Osteoblast (primary cell): Measurements from ENCODE around the gene PTN. TPM values are rescaled to one million over a fixed set of nuclear protein-coding genes. Genes with fewer than 3 reads are reported as not detected.

Source experiments
- DNase-seq: peaks from one replicate; pipeline ENCODE4 v3.0.0; 2011; ENCODE audit warnings: low spot score, mixed read lengths; ENCODE audit not compliant: insufficient read length; ENCODE audit errors: missing footprints
- H2AFZ ChIP-seq: 2 replicates; pipeline ENCODE4 v1.6.0; 2011; ENCODE audit warnings: mild to moderate bottlenecking, low read length
- H3K27ac ChIP-seq: 2 replicates; pipeline ENCODE4 v1.5.1; 2011; ENCODE audit warnings: mild to moderate bottlenecking, low read depth, low read length, moderate library complexity
- H3K27me3 ChIP-seq: 2 replicates; pipeline ENCODE4 v1.6.0; 2012; ENCODE audit warnings: mild to moderate bottlenecking, control low read depth, inconsistent platforms, low read length, moderate library complexity; ENCODE audit not compliant: insufficient read depth
- H3K36me3 ChIP-seq: 2 replicates; pipeline ENCODE4 v1.5.1; 2011; ENCODE audit warnings: mild to moderate bottlenecking, low read length, control low read depth, moderate library complexity; ENCODE audit not compliant: insufficient read depth
- H3K4me1 ChIP-seq: 2 replicates; pipeline ENCODE4 v1.5.1; 2011; ENCODE audit warnings: mild to moderate bottlenecking, low read length, control low read depth, moderate library complexity; ENCODE audit not compliant: insufficient read depth
- H3K4me2 ChIP-seq: 2 replicates; pipeline ENCODE4 v1.6.0; 2011; ENCODE audit warnings: mild to moderate bottlenecking, low read length; ENCODE audit not compliant: insufficient read depth
- H3K4me3 ChIP-seq: fragments of 200-600 bp; sonication (generic); 3 replicates; pipeline ENCODE4 v1.5.1; 2012; ENCODE audit warnings: mild to moderate bottlenecking, low read length, inconsistent platforms; ENCODE audit not compliant: insufficient read depth
- H3K79me2 ChIP-seq: 2 replicates; pipeline ENCODE4 v1.6.0; 2012; ENCODE audit warnings: mild to moderate bottlenecking, low read length, control low read depth, inconsistent platforms; ENCODE audit not compliant: insufficient read depth
- H3K9me3 ChIP-seq: 2 replicates; pipeline ENCODE4 v1.5.1; 2011; ENCODE audit warnings: low read depth, low read length, control low read depth
- H4K20me1 ChIP-seq: 2 replicates; pipeline ENCODE4 v1.6.0; 2012; ENCODE audit warnings: mild to moderate bottlenecking, low read length, control low read depth; ENCODE audit not compliant: insufficient read depth
- CTCF ChIP-seq: IDR thresholded peaks from 2 replicates; pipeline ENCODE4 v1.5.1; 2011; ENCODE audit warnings: mild to moderate bottlenecking, low read depth, low read length, moderate library complexity; ENCODE audit errors: extremely low read depth
- total RNA-seq: library from RNA; depleted of rRNA; stranded (reverse); fragments of >200 nt; gene quantifications from 2 replicates; pipeline ENCODE4 v1.2.3, GENCODE V29; 2012

Gene PTN
- total RNA-seq = 21.0 and 33.3 TPM in 2 replicates

- Histone ChIP-seq H4K20me1 (no peaks in the 10 kb centered on the region), H2AFZ (peak within 1 kb of the TSS; percentile 93), H3K27ac (no peak within 1 kb of the TSS), H3K27me3 (no peaks in the 10 kb centered on the region), H3K36me3 (no peaks in the 10 kb centered on the region), H3K9me3 (no peaks in the 10 kb centered on the region), H3K4me1 (peaks cover 6% of the 10 kb centered on the region), H3K4me2 (peak within 1 kb of the TSS; percentile 90), H3K79me2 (no peaks in the 10 kb centered on the region), H3K4me3 (peak within 1 kb of the TSS; percentile 71)
- peak; percentile 44 for DNase-seq
- TF ChIP-seq CTCF = no peak
Observed at GRCh38 chr7:137343281-137343841, at the start of gene PTN. Gene PTN, minus strand, starts transcription at chr7:137343733. Its CDS starts 88,760 bp downstream, at chr7:137254973.

- no peak overlapping the region for H2AFZ ChIP-seq
- H3K36me3 ChIP-seq = peaks cover 12% of the 10 kb centered on the region
Observed at GRCh38 chr7:137390076-137390475, 46.5 kb upstream of the PTN start.

GRCh38 chr7:137388916-137389315 is 45.4 kb upstream of the PTN start:
- Histone ChIP-seq H3K27ac (no peak overlapping the region), H3K79me2 (no peaks in the 10 kb centered on the region), H4K20me1 (no peaks in the 10 kb centered on the region), H3K27me3 (no peaks in the 10 kb centered on the region), H3K4me1 (no peaks in the 10 kb centered on the region), H2AFZ (no peak overlapping the region), H3K4me2 (no peak overlapping the region), H3K4me3 (no peak overlapping the region), H3K36me3 (peaks cover 12% of the 10 kb centered on the region), H3K9me3 (no peaks in the 10 kb centered on the region)
- TF ChIP-seq CTCF = no peak
- DNase-seq = no peak

More at GRCh38 chr7:137390076-137390475, 46.5 kb upstream of the PTN start:
- Histone ChIP-seq H4K20me1 (no peaks in the 10 kb centered on the region), H3K9me3 (no peaks in the 10 kb centered on the region), H3K27me3 (no peaks in the 10 kb centered on the region), H3K4me2 (no peak overlapping the region), H3K79me2 (no peaks in the 10 kb centered on the region), H3K4me1 (no peaks in the 10 kb centered on the region), H3K27ac (no peak overlapping the region), H3K4me3 (no peak overlapping the region)
- TF ChIP-seq CTCF = no peak
- no peak for DNase-seq

GRCh38 chr7:137386966-137387365 is 43.4 kb upstream of the PTN start:
- Histone ChIP-seq H3K4me1 (no peaks in the 10 kb centered on the region), H2AFZ (no peak overlapping the region), H3K79me2 (no peaks in the 10 kb centered on the region), H3K9me3 (no peaks in the 10 kb centered on the region), H3K4me2 (no peak overlapping the region), H3K27me3 (no peaks in the 10 kb centered on the region), H3K36me3 (peaks cover 12% of the 10 kb centered on the region), H3K27ac (no peak overlapping the region), H3K4me3 (no peak overlapping the region), H4K20me1 (no peaks in the 10 kb centered on the region)
- no peak for TF ChIP-seq CTCF
- no peak for DNase-seq
